MM.1S (cell line): ENCODE data around the gene KAT2A.

Experiments used
- EZH2 ChIP-seq: fragments of 300-600 bp; sonication (generic); optimal IDR thresholded peaks from 2 replicates; pipeline ENCODE3; 2017; ENCODE audit warnings: low read depth, mild to moderate bottlenecking, antibody characterized with exemption, low read length, mixed read lengths
- TF ChIP-seq, protein P1 (sequence below): fragments of 300-600 bp; sonication (generic); IDR thresholded peaks from 2 replicates; pipeline ENCODE4 v1.5.1; 2016; ENCODE audit warnings: antibody characterized with exemption, low read length, mixed read lengths

DNA sequence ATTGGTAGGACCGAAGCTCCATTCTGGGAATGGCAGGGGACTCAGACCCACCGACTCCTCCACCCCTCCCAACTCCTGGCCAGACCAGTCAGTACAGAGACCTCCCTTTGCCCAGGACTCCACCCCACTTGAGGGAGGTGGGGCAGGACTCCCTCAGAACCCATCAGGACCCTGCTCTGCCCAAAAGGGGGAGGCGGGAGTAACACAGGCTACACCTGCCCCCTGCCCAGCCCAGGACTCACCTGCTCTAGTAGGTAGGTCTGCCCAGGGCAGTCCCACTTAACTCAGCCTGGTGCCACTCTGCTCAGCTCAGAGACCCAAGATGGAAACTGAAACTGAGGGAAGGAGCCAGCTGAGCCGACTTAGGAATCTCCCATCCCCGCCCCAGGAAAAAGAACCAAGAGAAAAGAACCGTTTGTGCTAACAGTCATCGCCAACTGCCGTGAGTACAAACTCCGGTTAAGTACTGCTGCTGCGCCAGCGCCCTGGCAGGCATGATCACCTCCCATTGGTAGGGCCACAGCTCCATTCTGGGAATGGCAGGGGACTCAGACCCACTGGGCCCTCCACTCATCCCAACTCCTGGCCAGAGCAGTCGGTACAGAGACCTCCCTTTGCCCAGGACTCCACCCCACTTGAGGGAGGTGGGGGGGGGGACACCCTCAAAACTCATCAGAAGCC, 9.2 kb downstream of the KAT2A start:
- TF ChIP-seq, protein P1, sequence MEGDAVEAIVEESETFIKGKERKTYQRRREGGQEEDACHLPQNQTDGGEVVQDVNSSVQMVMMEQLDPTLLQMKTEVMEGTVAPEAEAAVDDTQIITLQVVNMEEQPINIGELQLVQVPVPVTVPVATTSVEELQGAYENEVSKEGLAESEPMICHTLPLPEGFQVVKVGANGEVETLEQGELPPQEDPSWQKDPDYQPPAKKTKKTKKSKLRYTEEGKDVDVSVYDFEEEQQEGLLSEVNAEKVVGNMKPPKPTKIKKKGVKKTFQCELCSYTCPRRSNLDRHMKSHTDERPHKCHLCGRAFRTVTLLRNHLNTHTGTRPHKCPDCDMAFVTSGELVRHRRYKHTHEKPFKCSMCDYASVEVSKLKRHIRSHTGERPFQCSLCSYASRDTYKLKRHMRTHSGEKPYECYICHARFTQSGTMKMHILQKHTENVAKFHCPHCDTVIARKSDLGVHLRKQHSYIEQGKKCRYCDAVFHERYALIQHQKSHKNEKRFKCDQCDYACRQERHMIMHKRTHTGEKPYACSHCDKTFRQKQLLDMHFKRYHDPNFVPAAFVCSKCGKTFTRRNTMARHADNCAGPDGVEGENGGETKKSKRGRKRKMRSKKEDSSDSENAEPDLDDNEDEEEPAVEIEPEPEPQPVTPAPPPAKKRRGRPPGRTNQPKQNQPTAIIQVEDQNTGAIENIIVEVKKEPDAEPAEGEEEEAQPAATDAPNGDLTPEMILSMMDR, result no peak
- no peak for TF ChIP-seq EZH2
